Measurements from ENCODE around the gene KLHL25. TPM values are rescaled to one million over a fixed set of nuclear protein-coding genes. Genes with fewer than 3 reads are reported as not detected.
"Not testable (repeated sequence)": the region's sequence is repeated elsewhere in the genome, so short reads cannot be mapped to it uniquely, and the experiment has no call there.

Gene KLHL25
- total and polyA plus RNA-seq, 2 experiments from 2014 or later: 2.0 to 7.1 TPM

- Histone ChIP-seq H3K27me3 (replicated peaks; ENCODE audit: insufficient read depth) (no peaks in the 10 kb centered on the region), H2AFZ (no peak overlapping the region), H4K20me1 (ENCODE audit: insufficient read depth) (no peaks in the 10 kb centered on the region), H3K4me2 (ENCODE audit: unreplicated experiment) (no peak overlapping the region), H3F3A (ENCODE audit: insufficient read depth) (no peaks in the 10 kb centered on the region), H3K9me3 (ENCODE audit: low read depth) (no peaks in the 10 kb centered on the region), H3K9me2 (ENCODE audit: insufficient read depth) (no peaks in the 10 kb centered on the region), H3K36me3 (ENCODE audit: low read depth) (no peaks in the 10 kb centered on the region), H3K4me1 (ENCODE audit: insufficient read depth) (no peaks in the 10 kb centered on the region), H3K79me2 (ENCODE audit: insufficient read depth) (no peaks in the 10 kb centered on the region), H3K9ac (no peak overlapping the region), H3K27ac (no peak overlapping the region), H3K4me3 (no peak overlapping the region)
- in situ Hi-C loops (cut with MboI): no loop called here
- TF ChIP-seq EZH2 (IDR thresholded peaks at IDR 0.05; ENCODE audit: insufficient read depth, poor library complexity, severe bottlenecking) (no peak), EZH2phosphoT487 (IDR thresholded peaks at IDR 0.05; ENCODE audit: insufficient read depth, low read depth) (no peak)
- no peak for DNase-seq
- 63 to 69% methylated on average over 7 of the region's 7 CpGs for WGBS, 2 experiments (ENCODE audit: low coverage in 1 of 2, low lambda C conversion rate in 2 of 2, missing lambda C conversion rate in 2 of 2)
Observed at GRCh38 chr15:85804481-85805170, 9.9 kb upstream of the KLHL25 start.

GRCh38 chr15:85802617-85803016 lies 7.9 kb upstream of the KLHL25 start:
- peak; percentile 17 for DNase-seq
- WGBS, 2 experiments (ENCODE audit: low coverage in 1 of 2, low lambda C conversion rate in 2 of 2, missing lambda C conversion rate in 2 of 2): 81 to 84% methylated on average over 9 of the region's 9 CpGs

GRCh38 chr15:85800478-85801123 lies 5.9 kb upstream of the KLHL25 start:
- Histone ChIP-seq H2AFZ (no peak overlapping the region), H3K27ac (no peak overlapping the region), H3K4me1 (ENCODE audit: insufficient read depth) (no peaks in the 10 kb centered on the region), H3K9me3 (ENCODE audit: low read depth) (no peaks in the 10 kb centered on the region), H3K36me3 (ENCODE audit: low read depth) (no peaks in the 10 kb centered on the region), H3K9ac (no peak overlapping the region), H3K4me3 (no peak overlapping the region), H3K27me3 (replicated peaks; ENCODE audit: insufficient read depth) (no peaks in the 10 kb centered on the region), H3F3A (ENCODE audit: insufficient read depth) (no peaks in the 10 kb centered on the region), H3K9me2 (ENCODE audit: insufficient read depth) (no peaks in the 10 kb centered on the region), H4K20me1 (ENCODE audit: insufficient read depth) (no peaks in the 10 kb centered on the region), H3K79me2 (ENCODE audit: insufficient read depth) (no peaks in the 10 kb centered on the region), H3K4me2 (ENCODE audit: unreplicated experiment) (no peak overlapping the region)
- DNase-seq: peak; percentile 88
- TF ChIP-seq EZH2phosphoT487 (IDR thresholded peaks at IDR 0.05; ENCODE audit: insufficient read depth, low read depth): no peak
- no peak for TF ChIP-seq EZH2 (IDR thresholded peaks at IDR 0.05; ENCODE audit: insufficient read depth, poor library complexity, severe bottlenecking)
- in situ Hi-C loops (cut with MboI): no loop called here
- WGBS, 2 experiments (ENCODE audit: low coverage in 1 of 2, low lambda C conversion rate in 2 of 2, missing lambda C conversion rate in 2 of 2): 87 to 89% methylated on average over 9 of the region's 9 CpGs

More at GRCh38 chr15:85802617-85803016, 7.9 kb upstream of the KLHL25 start:
- in situ Hi-C loops (cut with MboI); H3K79me2 ChIP-seq (ENCODE audit: insufficient read depth); H3K27me3 ChIP-seq (replicated peaks; ENCODE audit: insufficient read depth); H3K4me1 ChIP-seq (ENCODE audit: insufficient read depth); H3K4me3 ChIP-seq; H3K4me2 ChIP-seq (ENCODE audit: unreplicated experiment); H3F3A ChIP-seq (ENCODE audit: insufficient read depth); H2AFZ ChIP-seq; H3K9ac ChIP-seq; H4K20me1 ChIP-seq (ENCODE audit: insufficient read depth); H3K36me3 ChIP-seq (ENCODE audit: low read depth); H3K9me2 ChIP-seq (ENCODE audit: insufficient read depth); H3K9me3 ChIP-seq (ENCODE audit: low read depth); H3K27ac ChIP-seq: not testable (repeated sequence)

- 76 to 81% methylated on average over 7 of the region's 7 CpGs for whole genome bisulfite sequencing, 2 experiments (ENCODE audit: low coverage in 1 of 2, low lambda C conversion rate in 2 of 2, missing lambda C conversion rate in 2 of 2)
- H2AFZ ChIP-seq; H3K9me3 ChIP-seq (ENCODE audit: low read depth); H3K9ac ChIP-seq; H3K4me1 ChIP-seq (ENCODE audit: insufficient read depth); H3K27ac ChIP-seq; H3K9me2 ChIP-seq (ENCODE audit: insufficient read depth); in situ Hi-C loops (cut with MboI); H4K20me1 ChIP-seq (ENCODE audit: insufficient read depth); H3F3A ChIP-seq (ENCODE audit: insufficient read depth); H3K4me3 ChIP-seq; DNase-seq; H3K27me3 ChIP-seq (replicated peaks; ENCODE audit: insufficient read depth); H3K36me3 ChIP-seq (ENCODE audit: low read depth); H3K4me2 ChIP-seq (ENCODE audit: unreplicated experiment): not testable (repeated sequence)
- peaks cover 21% of the 10 kb centered on the region for H3K79me2 ChIP-seq (ENCODE audit: insufficient read depth)
Observed at GRCh38 chr15:85796371-85796770, 1.6 kb upstream of the KLHL25 start.
